ENCODE measurements around the gene LTBP2.

The LTBP2 gene

DNA sequence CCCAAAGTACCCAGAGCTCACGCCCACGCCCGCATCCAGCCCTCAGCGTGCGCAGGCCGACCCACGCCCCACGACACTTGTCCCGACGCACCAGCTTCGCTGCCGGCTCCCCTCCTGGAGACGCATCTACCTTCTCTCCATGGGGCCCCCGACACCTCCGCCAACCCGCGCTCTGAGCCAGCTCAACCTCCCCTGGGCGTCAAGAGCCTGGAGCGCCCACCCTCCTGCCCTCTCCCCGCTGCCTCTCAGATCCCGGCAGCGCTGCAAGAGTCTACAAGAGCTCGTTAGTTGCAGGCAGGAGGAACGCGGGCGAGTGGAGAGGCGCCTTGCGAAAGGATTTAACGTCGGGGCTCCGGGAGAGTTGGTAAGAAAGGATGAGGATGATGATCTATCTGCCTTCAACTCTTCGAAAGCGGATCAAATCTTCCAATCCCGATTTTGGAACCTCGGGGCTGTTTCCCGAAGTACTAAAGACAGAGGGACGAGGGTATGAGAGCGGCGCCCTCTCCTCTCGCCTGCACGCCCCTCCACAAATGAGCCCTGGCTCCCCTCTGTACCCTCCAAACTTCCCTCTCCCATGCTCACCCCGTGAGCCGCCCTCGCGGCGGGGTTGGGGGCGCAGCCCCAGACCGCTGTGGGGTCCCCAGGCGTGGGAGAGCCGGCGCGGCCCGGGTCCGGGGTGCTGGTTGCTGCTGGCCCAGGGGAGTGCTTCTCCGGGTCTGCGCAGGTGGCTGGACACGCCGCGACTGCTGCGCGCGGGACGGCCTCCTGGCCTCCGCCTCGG, 979 bp downstream of the LTBP2 start:
- DNase-seq = no peak

- DNase-seq = no peak
Observed at GRCh38 chr14:74610199-74610865, 1.7 kb downstream of the LTBP2 start.

- no peak for DNase-seq
Observed at GRCh38 chr14:74609721-74610120, 2.3 kb downstream of the LTBP2 start.

DNA sequence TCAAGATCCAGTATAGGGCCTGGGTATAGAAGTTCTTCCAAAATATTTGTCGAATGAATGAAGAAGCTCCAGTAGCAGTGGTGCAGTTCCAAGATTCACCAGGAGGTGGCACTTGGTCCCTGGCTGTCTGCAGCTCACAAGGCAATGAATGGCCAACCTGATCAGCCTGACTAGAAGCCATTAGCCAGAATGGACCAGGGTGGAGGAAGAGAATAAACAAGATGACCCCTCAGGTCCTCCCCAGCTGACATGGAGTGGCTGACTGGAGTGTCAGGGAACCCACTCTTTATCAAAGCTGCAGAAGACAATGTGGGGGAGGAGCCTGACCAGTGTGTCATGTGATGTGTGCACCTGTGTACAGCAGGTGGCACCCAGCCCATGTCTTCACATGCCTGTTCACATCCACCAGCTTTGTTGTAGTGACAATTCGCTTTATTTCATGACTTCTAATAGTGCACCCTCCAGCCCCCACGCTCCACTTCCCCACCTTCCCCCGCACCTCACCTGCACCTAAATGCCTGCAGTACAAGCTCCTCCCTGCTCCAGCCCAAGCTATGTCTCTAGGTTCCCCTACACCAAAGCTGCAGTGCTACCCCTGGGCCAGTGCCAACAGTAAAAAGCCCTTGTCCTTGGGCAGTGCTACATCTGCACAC, 3.0 kb downstream of the LTBP2 start:
- DNase-seq = peak; percentile 94

GRCh38 chr14:74606727-74607126, 5.3 kb downstream of the LTBP2 start:
- no peak for DNase-seq

DNA sequence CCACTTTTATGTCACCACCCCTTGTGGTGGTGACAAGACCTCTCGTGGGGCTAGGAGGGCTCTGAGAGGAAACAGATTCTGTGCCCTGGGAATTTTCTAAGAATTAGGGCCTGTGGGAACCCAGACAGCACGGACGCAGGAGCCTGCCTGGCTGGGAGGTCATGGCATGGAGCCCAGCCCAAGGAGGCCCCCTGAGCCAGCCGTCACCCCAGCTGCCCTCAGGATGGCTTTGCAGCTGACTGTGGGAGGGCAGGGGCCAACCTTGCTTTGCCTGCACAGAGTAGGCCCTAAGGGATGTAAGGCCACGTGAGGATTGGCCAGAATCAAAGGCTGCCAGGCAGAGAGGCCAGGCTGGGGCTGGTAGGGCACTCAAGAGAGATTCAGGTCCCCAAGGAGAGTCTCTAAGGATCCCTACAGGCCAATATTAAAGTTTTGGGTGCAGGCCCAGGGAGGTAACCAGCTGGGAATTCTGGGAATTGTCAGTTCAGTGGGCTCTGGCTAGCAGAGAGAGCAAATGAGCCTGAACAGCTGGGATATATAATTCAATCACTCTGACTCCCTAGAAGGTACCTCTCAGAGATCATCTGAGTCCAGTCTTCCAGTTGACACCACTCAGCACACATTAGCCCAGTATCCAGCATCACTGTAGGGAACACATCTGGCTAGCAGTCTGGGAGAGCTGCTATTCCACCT, 6.4 kb downstream of the LTBP2 start:
- no peak for DNase-seq

DNA sequence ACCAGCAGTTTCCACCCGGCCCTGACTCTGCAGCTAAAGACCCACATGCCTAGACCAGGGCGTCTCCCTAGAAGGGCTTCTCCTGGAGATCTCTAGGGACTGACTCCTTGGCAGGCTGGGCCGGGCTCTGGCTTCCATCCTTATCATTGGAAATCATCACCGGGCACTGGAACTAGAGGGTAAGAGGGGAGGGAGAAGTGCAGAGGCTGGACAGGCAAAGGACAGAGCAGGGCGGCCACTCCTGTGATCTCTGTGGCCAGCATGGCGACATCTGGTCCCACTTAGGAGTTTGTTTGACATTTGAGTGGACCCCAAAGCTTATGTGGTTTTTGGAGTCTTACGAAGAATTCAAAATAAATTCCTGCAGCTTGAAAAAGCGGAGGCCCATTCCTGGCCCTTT, 7.1 kb downstream of the LTBP2 start:
- DNase-seq = no peak

GRCh38 chr14:74604157-74604556, 7.9 kb downstream of the LTBP2 start:
- DNase-seq = no peak

DNA sequence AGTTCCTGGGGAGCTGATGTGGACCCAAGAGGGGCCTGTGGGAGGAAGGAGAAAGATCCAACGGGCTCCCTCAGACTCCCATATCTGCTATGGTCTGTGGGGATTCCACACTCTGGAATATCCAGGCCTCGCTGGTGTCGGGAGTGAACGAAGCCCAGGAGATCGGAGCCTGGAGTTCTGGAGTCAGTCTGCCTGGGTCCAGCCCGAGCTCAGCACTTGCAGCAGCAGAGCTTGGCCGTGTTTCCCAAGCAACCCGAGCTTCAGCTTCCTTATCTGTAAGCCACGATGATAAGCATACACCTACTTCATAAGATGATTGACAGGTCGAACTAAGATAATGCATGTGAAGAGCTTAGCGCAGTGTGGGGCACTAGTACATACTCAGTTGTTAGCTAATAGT, 10.1 kb downstream of the LTBP2 start:
- no peak for DNase-seq

GRCh38 chr14:74599946-74600345, 12.1 kb downstream of the LTBP2 start:
- no peak for DNase-seq

DNA sequence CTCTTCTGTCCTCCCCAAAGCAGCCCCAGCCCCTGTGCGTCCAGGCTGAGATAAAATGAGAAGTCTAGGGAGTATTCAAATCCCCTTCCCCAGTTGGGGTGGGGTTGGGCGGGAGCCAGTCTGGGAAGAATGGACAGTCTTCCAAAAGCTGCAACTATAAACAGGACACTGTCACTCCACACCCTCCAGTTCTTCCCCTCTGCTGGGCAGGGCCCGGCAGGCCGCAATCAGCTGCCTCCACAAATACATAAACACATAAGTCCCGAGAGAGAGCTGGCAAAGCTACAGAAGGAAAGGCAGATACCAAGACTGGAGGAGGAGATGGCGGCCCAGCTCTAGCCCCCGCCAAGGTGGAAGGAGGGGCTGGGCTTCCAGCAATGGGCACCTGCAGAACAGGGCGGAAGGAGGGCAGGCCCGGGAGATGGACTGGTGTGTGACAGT, 12.7 kb downstream of the LTBP2 start:
- DNase-seq = no peak

- DNase-seq = no peak
Observed at GRCh38 chr14:74596741-74597450, 15.1 kb downstream of the LTBP2 start.

- DNase-seq = no peak
Observed at GRCh38 chr14:74595006-74595735, 16.9 kb downstream of the LTBP2 start.

DNA sequence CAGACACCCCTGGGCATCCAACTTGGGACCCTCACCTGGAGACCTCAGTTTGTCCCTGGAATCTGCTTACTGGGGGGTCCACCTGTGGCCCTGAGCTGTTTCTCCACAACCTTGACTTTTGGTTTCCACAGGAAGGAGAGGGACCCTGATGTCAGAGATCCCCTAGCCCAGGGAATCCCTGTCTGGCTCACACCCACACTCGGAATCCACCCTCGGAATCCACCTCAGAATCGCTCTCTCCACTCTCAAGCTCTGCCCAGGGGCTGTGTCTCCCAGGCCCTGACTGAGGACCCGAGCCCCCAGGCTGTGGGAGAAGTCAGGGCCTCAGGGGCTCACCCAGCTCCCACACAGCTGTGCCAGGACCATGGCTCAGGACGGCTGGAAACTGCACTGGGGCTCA, 17.4 kb downstream of the LTBP2 start:
- no peak for DNase-seq

DNA sequence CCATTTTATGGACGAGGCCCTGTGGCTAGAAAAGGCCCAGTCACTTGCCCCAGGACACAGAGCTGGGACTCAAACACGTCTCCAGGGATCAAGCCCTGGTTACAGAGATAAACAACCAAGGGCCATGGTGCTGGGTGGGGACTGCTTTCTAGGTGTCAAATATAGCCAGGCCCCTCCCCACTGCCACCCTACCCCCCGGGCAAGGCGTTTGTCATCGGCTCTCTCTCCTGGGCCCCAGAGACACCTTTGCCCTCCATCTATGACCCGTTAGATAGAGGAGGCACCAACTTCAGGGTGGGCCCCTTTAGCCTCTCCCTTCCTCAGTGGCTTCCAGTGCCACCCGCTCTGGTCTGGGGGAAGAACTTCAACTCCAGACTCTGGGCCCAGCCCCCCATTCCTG, 18.0 kb downstream of the LTBP2 start:
- no peak for DNase-seq

- DNase-seq = no peak
Observed at GRCh38 chr14:74593241-74593953, 18.6 kb downstream of the LTBP2 start.

- no peak for DNase-seq
Observed at GRCh38 chr14:74592476-74593201, 19.4 kb downstream of the LTBP2 start.

- DNase-seq = no peak
Observed at GRCh38 chr14:74591899-74592298, 20.1 kb downstream of the LTBP2 start.

DNA sequence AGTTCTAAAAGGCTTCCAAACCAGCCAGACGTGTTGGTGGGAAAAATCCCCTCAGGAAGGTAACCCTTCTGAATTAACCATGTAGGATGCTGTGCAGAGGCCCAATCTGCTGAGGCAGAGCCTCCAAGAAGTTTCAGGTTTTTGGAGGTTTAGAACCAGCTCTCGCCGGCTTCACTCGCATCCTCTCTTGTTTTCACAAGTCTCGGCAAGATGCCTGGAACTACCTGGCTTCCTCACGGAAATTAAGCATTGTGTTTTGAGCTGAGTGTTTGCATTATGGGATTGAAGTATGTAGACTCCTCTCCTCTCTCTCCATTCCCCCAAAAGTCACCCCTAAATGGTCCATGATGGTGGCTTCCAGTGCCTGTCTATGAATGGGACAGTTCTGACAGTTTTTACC, 20.6 kb downstream of the LTBP2 start:
- no peak for DNase-seq

DNA sequence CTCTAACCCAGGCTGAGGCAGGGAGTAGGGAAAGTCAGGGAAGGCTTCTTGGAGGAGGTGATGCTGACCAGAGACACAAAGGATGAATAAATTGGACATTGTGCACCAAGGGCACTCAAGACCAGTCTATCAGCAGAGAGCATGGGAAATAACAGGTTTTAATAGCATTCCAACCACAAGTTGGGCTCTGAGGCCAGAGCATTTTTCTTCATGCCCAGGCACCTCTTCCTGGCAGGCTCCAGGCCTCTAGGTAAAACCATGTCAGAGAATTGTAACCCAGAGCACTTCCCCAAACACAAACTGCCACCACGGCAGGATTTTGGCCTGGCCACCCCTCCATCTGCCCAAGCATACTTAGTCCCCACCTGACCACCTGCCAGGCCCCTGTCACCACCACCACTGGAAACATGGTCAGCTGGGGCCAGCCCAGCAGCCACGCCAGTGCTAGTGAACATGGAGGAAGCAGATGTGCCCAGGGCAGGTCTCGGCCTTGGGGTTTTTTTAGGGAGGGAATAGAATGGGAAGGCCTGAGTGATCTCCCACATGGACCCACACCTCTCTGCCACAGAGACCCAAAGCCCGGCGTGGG, 22.7 kb downstream of the LTBP2 start:
- DNase-seq = no peak
